Superior temporal gyrus (tissue), 1 donor: Measurements from ENCODE around the gene B4GALNT3.

Experiments
- DNase-seq: peaks from one replicate; pipeline ENCODE4 v3.0.0-alpha.2; 2016; ENCODE audit errors: extremely low spot score

The B4GALNT3 gene

GRCh38 chr12:559208-559905 is 99.6 kb downstream of the B4GALNT3 start:
- DNase-seq = no peak

GRCh38 chr12:559906-560455 is 100.2 kb downstream of the B4GALNT3 start:
- no peak for DNase-seq

- DNase-seq = no peak
These were observed 101.1 kb downstream of the B4GALNT3 start for GRCh38 chr12:560691-561390.

GRCh38 chr12:561391-561705 is 101.6 kb downstream of the B4GALNT3 start:
- DNase-seq = no peak

GRCh38 chr12:561908-562593 is 102.3 kb downstream of the B4GALNT3 start:
- no peak for DNase-seq

- DNase-seq = no peak
These were observed 102.9 kb downstream of the B4GALNT3 start for GRCh38 chr12:562634-563033.

- no peak for DNase-seq
These were observed 103.6 kb downstream of the B4GALNT3 start for GRCh38 chr12:563250-563781.

GRCh38 chr12:563787-564298 is 104.1 kb downstream of the B4GALNT3 start:
- no peak for DNase-seq

GRCh38 chr12:565161-565560 is 105.4 kb downstream of the B4GALNT3 start:
- no peak for DNase-seq

GRCh38 chr12:565589-566105 is 105.9 kb downstream of the B4GALNT3 start:
- no peak for DNase-seq

- no peak for DNase-seq
These were observed 108.7 kb downstream of the B4GALNT3 start for GRCh38 chr12:568486-568885.

- DNase-seq = no peak
These were observed 109.4 kb downstream of the B4GALNT3 start for GRCh38 chr12:569091-569676.

GRCh38 chr12:569803-570434 is 110.2 kb downstream of the B4GALNT3 start:
- peak; percentile 87 for DNase-seq

- no peak for DNase-seq
These were observed 110.7 kb downstream of the B4GALNT3 start for GRCh38 chr12:570435-570920.

GRCh38 chr12:570921-571794 is 111.4 kb downstream of the B4GALNT3 start:
- peak; percentile 38 for DNase-seq

- peak; percentile 11 for DNase-seq
These were observed 112.2 kb downstream of the B4GALNT3 start for GRCh38 chr12:571795-572531.

GRCh38 chr12:572532-572899 is 112.8 kb downstream of the B4GALNT3 start:
- no peak for DNase-seq

GRCh38 chr12:573232-573631 is 113.5 kb downstream of the B4GALNT3 start:
- no peak for DNase-seq

GRCh38 chr12:574475-575128 is 114.9 kb downstream of the B4GALNT3 start:
- DNase-seq = no peak
